Kidney epithelial cell (primary cell): ENCODE results near the gene FGF12. TPM values are rescaled to one million over a fixed set of nuclear protein-coding genes. Genes with fewer than 3 reads are reported as not detected.

Source experiments
- DNase-seq: peaks from one replicate; pipeline ENCODE4 v3.0.0-alpha.2; 2010; ENCODE audit warnings: low read depth
- H3K27me3 ChIP-seq: 2 replicates; pipeline ENCODE4 v1.6.0; 2011; ENCODE audit warnings: low read length; ENCODE audit not compliant: control insufficient read depth, insufficient read depth
- H3K36me3 ChIP-seq: 2 replicates; pipeline ENCODE4 v1.5.1; 2011; ENCODE audit warnings: low read length; ENCODE audit not compliant: control insufficient read depth, insufficient read depth
- H3K4me3 ChIP-seq: 2 replicates; pipeline ENCODE4 v1.5.1; 2011; ENCODE audit warnings: low read depth, mild to moderate bottlenecking, control low read depth, low read length
- total RNA-seq: library from RNA; depleted of rRNA; stranded (reverse); fragments of >200 nt; gene quantifications from 2 replicates; pipeline ENCODE4 v1.2.3, GENCODE V29; 2015
- TF ChIP-seq, protein P1 (sequence below): IDR thresholded peaks from 2 replicates; pipeline ENCODE4 v1.5.1; 2011; ENCODE audit warnings: mild to moderate bottlenecking, moderate library complexity, low read length, control low read depth, inconsistent platforms; ENCODE audit not compliant: insufficient read depth, poor library complexity, severe bottlenecking

FGF12 gene
- total RNA-seq, 1 donor from 2014 or later: 3.2 TPM

DNA sequence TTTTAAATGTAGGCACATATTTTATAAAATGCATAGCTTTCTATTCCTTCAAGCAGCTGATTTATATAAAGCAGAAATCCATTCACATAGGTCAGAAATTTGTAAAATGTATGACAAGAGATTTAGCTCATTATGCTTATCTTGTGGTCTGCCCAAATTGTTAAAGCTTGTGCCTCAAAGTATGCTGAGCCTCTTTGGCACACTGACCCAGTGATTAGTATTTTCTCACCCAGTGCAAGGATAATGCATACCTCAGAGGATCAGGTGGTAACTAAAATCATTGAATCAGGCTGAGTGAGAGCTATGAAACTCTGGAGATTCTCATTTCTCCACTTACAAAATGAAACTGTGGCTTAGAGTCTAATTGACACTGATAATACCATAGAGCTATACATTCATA is 533.3 kb downstream of the FGF12 start:
- no peak overlapping the region for H3K4me3 ChIP-seq
- H3K27me3 ChIP-seq: no peaks in the 10 kb centered on the region
- TF ChIP-seq, protein P1, sequence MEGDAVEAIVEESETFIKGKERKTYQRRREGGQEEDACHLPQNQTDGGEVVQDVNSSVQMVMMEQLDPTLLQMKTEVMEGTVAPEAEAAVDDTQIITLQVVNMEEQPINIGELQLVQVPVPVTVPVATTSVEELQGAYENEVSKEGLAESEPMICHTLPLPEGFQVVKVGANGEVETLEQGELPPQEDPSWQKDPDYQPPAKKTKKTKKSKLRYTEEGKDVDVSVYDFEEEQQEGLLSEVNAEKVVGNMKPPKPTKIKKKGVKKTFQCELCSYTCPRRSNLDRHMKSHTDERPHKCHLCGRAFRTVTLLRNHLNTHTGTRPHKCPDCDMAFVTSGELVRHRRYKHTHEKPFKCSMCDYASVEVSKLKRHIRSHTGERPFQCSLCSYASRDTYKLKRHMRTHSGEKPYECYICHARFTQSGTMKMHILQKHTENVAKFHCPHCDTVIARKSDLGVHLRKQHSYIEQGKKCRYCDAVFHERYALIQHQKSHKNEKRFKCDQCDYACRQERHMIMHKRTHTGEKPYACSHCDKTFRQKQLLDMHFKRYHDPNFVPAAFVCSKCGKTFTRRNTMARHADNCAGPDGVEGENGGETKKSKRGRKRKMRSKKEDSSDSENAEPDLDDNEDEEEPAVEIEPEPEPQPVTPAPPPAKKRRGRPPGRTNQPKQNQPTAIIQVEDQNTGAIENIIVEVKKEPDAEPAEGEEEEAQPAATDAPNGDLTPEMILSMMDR: no peak
- no peaks in the 10 kb centered on the region for H3K36me3 ChIP-seq
- DNase-seq: no peak

DNA sequence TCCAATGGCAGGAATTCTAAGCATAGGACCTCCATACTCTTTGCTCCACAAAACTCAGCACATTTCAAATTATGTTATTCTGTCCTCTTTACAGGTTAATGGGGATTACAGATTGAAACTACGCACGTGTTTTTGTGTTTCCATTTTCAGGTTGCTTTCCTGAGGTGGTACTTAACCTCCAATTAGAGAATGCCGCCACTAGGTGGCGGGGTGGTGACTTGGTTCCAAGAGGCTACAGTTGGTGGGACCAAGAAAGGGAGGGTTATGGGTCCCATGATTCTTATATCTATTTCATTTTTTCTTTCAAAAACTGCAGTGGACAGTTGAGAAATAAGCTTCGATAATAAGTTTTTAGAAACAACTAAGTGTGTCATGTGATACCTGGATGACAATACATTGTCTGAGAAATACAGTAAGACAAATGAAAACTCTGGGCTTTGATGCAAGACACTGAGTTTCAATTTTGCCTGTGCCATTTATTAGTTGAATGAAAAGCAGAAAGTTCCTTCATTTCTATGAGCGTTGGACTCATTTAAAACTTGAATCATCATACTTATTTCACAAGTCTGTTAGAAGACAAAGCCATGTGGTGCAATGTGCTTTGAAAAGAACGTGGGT is 539.0 kb downstream of the FGF12 start:
- H3K4me3 ChIP-seq: no peak overlapping the region
- TF ChIP-seq, protein P1: peak; percentile 79

GRCh38 chr3:192187485-192188051 is 539.8 kb downstream of the FGF12 start:
- TF ChIP-seq, protein P1: no peak
- Histone ChIP-seq H3K4me3 (no peak overlapping the region), H3K36me3 (no peaks in the 10 kb centered on the region), H3K27me3 (no peaks in the 10 kb centered on the region)
- DNase-seq: no peak

More for the DNA sequence above, 539.0 kb downstream of the FGF12 start:
- no peaks in the 10 kb centered on the region for H3K36me3 ChIP-seq
- DNase-seq: no peak
- H3K27me3 ChIP-seq: no peaks in the 10 kb centered on the region

GRCh38 chr3:192186498-192186897 is 540.8 kb downstream of the FGF12 start:
- no peaks in the 10 kb centered on the region for H3K27me3 ChIP-seq
- H3K36me3 ChIP-seq: no peaks in the 10 kb centered on the region
- DNase-seq: no peak
- no peak overlapping the region for H3K4me3 ChIP-seq
- TF ChIP-seq, protein P1: no peak

GRCh38 chr3:192186045-192186444 is 541.3 kb downstream of the FGF12 start:
- H3K4me3 ChIP-seq: no peak overlapping the region
- TF ChIP-seq, protein P1: no peak
- H3K36me3 ChIP-seq: no peaks in the 10 kb centered on the region
- no peaks in the 10 kb centered on the region for H3K27me3 ChIP-seq
- no peak for DNase-seq

GRCh38 chr3:192183109-192183508 is 544.2 kb downstream of the FGF12 start:
- TF ChIP-seq, protein P1: no peak
- Histone ChIP-seq H3K4me3 (no peak overlapping the region), H3K36me3 (no peaks in the 10 kb centered on the region), H3K27me3 (no peaks in the 10 kb centered on the region)
- no peak for DNase-seq
